Cardiac fibroblast (primary cell): Measurements from ENCODE around the gene MRPL52.
"Not testable (repeated sequence)": the region's sequence is repeated elsewhere in the genome, so short reads cannot be mapped to it uniquely, and the experiment has no call there.

Source experiments
- DNase-seq, 2 donors: peaks; one replicate each; pipeline versions ENCODE4 v3.0.0 to v3.0.0-alpha.2; 2010; ENCODE audit warnings: low read depth in 2 of 2
- H3K4me3 ChIP-seq, 2 donors: replicated peaks in 1 of 2; 1 replicate in 1 of 2; 2 replicates in 1 of 2; pipeline ENCODE4 v1.5.1; 2011; ENCODE audit warnings: low read depth in 2 of 2, low read length in 2 of 2, mild to moderate bottlenecking in 2 of 2, moderate library complexity in 1 of 2
- TF ChIP-seq, protein P1 (sequence below): IDR thresholded peaks from one replicate; pipeline ENCODE4 v1.5.1; 2011; ENCODE audit warnings: low read depth, mild to moderate bottlenecking, low read length, inconsistent platforms

Gene MRPL52

DNA sequence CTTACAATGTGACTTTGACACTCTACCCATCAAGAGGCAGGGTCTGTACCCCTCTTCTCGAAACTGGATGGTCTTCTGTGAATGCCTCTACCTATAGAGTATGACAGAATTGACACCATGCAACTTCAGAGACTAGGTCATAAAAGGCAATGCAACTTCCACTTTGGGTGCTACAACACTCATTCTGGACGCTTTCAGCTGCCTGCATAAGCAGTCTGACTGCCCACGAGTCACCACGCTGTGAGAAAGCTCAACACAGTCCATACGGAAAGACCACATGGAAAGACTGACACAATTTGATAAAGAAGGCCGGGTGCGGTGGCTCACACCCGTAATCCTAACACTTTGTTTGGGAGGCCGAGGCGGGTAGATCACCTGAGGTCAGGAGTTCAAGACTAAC lies 29.3 kb upstream of the MRPL52 start:
- no peak for DNase-seq
- TF ChIP-seq, protein P1, sequence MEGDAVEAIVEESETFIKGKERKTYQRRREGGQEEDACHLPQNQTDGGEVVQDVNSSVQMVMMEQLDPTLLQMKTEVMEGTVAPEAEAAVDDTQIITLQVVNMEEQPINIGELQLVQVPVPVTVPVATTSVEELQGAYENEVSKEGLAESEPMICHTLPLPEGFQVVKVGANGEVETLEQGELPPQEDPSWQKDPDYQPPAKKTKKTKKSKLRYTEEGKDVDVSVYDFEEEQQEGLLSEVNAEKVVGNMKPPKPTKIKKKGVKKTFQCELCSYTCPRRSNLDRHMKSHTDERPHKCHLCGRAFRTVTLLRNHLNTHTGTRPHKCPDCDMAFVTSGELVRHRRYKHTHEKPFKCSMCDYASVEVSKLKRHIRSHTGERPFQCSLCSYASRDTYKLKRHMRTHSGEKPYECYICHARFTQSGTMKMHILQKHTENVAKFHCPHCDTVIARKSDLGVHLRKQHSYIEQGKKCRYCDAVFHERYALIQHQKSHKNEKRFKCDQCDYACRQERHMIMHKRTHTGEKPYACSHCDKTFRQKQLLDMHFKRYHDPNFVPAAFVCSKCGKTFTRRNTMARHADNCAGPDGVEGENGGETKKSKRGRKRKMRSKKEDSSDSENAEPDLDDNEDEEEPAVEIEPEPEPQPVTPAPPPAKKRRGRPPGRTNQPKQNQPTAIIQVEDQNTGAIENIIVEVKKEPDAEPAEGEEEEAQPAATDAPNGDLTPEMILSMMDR = no peak
- H3K4me3 ChIP-seq = no peak overlapping the region

DNA sequence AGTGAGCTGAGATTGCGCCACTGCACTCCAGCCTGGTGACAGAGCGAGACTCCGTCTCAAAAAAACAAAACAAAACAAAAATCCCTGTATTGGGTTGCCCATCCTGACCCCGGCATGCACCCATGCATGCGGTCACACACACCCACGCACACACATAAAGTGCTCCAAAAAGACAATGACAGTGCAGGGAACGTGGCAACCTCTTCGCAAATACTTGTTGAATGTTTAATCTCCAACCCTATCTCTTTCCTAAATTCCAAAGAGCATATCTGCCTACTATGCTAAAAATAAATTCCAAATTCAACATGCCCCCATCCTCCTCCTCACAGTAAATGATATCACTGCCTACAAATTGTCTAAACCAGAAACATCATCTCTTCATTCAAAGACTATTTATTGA lies 28.0 kb upstream of the MRPL52 start:
- TF ChIP-seq, protein P1 = no peak
- H3K4me3 ChIP-seq = no peak overlapping the region
- DNase-seq = no peak

DNA sequence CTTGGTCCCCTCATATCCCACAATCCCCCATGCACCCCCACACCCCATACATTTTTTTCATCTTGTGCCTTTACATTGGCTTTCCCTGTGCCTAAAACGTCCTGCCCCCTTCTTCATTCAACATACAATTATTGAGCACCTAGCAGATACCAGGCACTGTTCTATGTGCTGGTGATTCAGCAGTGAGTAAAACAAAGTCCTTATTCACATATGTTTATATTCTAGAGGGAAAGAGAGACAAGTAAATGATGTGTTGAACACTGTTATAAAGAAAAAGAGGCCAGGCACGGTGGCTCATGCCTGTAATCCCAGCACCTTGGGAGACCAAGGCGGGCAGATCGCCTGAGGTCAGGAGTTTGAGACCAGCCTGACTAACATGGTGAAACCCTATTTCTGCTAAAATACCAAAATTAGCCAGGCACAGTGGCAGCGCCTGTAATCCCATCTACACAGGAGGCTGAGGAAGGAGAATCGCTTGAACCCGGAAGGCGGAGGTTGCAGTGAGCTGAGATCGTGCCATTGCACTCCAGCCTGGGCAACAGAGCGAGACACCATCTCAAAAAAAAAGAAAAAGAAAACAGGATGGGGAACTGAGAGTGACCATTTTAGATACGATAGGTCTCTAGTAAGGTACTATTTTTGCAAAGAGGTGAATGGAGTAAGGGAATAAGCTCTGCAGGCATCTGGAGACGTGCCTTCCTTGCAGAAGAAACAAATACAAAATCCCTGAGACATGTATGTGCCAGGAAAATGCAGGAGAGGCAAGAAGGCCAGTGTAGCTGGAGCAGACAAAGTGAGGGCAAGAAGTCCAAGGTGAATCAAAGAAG lies 26.6 kb upstream of the MRPL52 start:
- TF ChIP-seq, protein P1 = no peak
- H3K4me3 ChIP-seq = no peak overlapping the region
- no peak for DNase-seq

DNA sequence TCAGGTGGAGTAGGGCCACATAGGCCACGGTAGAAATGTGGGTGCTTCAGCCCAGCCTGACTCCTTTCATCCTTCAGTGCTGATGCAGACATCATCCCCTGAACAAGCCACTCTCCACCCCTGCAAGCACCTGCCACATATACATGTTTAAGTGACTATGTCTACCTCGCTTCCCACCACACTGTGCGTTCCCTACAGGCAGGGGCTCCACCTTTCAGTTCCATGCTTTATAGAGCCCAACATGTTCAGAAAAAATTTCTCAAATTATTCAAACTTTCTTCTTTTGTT lies 26.1 kb upstream of the MRPL52 start:
- H3K4me3 ChIP-seq = no peak overlapping the region
- TF ChIP-seq, protein P1 = no peak
- DNase-seq = no peak

DNA sequence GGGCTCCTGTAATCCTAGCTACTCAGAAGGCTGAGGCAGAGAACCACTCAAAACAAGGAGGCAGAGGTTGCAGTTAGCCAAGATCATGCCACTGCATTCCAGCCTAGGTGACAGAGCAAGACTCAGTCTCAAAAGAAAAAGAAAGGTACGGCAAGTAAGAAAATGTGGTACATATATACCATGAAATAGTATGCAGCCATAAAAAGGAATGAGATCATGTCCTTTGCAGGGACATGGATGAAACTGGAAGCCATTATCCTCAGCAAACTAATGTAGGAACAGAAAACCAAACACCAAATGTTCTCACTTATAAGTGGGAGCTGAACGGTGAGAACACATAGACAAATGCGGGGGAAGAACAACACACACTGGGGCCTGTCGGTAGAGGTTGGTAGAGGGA lies 24.5 kb upstream of the MRPL52 start:
- H3K4me3 ChIP-seq, DNase-seq: not testable (repeated sequence)

DNA sequence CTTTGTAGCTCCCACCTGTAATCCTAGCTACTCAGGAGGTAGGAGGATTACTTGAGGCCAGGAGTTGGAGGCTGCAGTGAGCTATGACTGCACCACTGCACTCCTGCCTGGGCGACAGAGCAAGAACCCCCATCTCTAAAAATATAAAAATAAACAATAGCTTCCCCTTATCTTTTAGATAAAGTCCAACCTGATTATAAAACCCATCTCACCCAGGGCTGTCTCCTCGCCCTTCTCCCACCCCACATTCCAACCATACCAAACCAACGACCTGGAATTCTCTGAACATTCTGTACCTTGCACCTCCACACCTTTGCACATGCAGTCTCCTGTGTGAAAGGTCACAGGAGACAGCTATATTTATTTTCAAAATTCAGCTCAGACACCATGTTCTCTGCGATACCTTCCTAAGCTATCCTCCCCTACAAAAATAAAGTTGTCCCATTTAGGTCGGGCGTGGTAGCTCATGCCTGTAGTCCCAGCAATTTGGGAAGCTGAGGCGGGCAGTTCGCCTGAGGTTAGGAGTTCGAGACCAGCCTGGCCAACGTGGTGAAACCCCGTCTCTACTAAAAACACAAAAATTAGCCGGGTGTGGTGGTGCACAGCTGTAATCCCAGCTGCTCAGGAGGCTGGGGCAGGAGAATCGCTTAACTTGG lies 22.1 kb upstream of the MRPL52 start:
- DNase-seq = no peak
- TF ChIP-seq, protein P1 = no peak
- no peak overlapping the region for H3K4me3 ChIP-seq

DNA sequence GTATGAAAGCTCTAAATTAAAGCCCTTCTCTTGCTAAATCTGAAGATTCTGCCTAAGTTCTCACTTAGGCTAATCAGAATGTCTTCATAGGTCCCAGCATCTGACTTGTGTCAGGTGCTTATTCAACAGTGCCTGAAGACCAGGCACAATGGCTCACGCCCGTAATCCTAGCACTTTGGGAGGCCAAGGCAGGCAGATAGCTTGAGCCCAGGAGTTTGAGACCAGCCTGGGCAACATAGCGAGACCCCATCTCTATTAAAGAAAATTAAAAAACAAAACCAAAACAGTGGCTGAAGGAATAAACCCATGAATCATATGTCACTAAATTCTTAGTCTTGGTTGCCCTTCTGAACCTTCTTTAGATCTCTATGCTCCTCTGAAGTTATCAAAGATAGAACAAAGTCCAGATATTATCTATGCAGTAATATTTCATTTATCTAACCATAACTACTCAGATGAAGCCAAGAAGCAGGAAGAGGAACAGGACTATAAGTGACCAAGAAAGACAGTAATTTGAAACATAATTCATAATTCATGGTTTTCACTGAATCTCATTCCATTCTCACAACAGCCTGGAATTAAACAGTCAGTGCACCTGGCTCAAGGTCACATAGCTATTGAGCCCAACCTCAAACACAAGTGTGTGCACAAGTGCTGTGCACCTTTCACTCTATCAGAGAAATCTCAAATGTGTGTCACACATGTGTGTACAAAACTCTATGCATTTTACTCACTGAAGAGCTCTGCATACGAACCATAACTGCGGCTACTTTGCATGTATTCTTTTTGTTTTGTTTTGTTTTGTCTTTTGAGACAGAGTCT lies 21.1 kb upstream of the MRPL52 start:
- H3K4me3 ChIP-seq = no peak overlapping the region
- DNase-seq = no peak
- TF ChIP-seq, protein P1 = no peak
